ENCODE data around the gene IPCEF1. TPM values are rescaled to one million over a fixed set of nuclear protein-coding genes. Genes with fewer than 3 reads are reported as not detected.

The IPCEF1 gene
- total and polyA plus RNA-seq, 3 donors from 2014 or later: 3.6 to 4.8 (median 4.2) TPM

- WGBS, 2 donors: 74 to 90% methylated on average over 3 of the region's 3 CpGs
- Histone ChIP-seq H3K9me3 (no peaks in the 10 kb centered on the region), H3K27ac (no peak overlapping the region), H3K36me3 (ENCODE audit: low read depth, missing control alignments) (no peaks in the 10 kb centered on the region), H3K27me3 (no peaks in the 10 kb centered on the region), H3K4me3 (no peak overlapping the region), H3K4me1 (no peaks in the 10 kb centered on the region)
- TF ChIP-seq CTCF (IDR thresholded peaks at IDR 0.05) (no peak), POLR2A (IDR thresholded peaks at IDR 0.05) (no peak)
- intact Hi-C loops (cut with DNase I; ENCODE audit: low total_unique reads): no loop called here
- DNase-seq: no peak
Observed at GRCh38 chr6:154113392-154113791, 243.2 kb downstream of the IPCEF1 start.

GRCh38 chr6:154112181-154112809 is 244.3 kb downstream of the IPCEF1 start:
- H3K4me3 ChIP-seq: no peak overlapping the region
- H3K9me3 ChIP-seq: no peaks in the 10 kb centered on the region
- WGBS, 2 donors: 81 to 100% methylated on average over 2 of the region's 2 CpGs
- DNase-seq: no peak
- TF ChIP-seq POLR2A (IDR thresholded peaks at IDR 0.05): no peak
- TF ChIP-seq CTCF (IDR thresholded peaks at IDR 0.05): no peak
- intact Hi-C loops (cut with DNase I; ENCODE audit: low total_unique reads): no loop called here
- no peaks in the 10 kb centered on the region for H3K27me3 ChIP-seq
- no peaks in the 10 kb centered on the region for H3K4me1 ChIP-seq
- H3K27ac ChIP-seq: no peak overlapping the region
- no peaks in the 10 kb centered on the region for H3K36me3 ChIP-seq (ENCODE audit: low read depth, missing control alignments)

- Histone ChIP-seq H3K36me3 (ENCODE audit: low read depth, missing control alignments) (no peaks in the 10 kb centered on the region), H3K4me3 (no peak overlapping the region), H3K27ac (no peak overlapping the region), H3K27me3 (no peaks in the 10 kb centered on the region), H3K9me3 (no peaks in the 10 kb centered on the region), H3K4me1 (no peaks in the 10 kb centered on the region)
- DNase-seq: no peak
- TF ChIP-seq CTCF (IDR thresholded peaks at IDR 0.05): no peak
- no peak for TF ChIP-seq POLR2A (IDR thresholded peaks at IDR 0.05)
- intact Hi-C loops (cut with DNase I; ENCODE audit: low total_unique reads): no loop called here
- 86 to 89% methylated on average over 1 of the region's 1 CpG for WGBS, 2 donors
Observed at GRCh38 chr6:154111025-154111424, 245.6 kb downstream of the IPCEF1 start.

GRCh38 chr6:154106251-154106650 is 250.4 kb downstream of the IPCEF1 start:
- Histone ChIP-seq H3K27me3 (no peaks in the 10 kb centered on the region), H3K4me1 (no peaks in the 10 kb centered on the region), H3K27ac (no peak overlapping the region), H3K36me3 (ENCODE audit: low read depth, missing control alignments) (no peaks in the 10 kb centered on the region), H3K4me3 (no peak overlapping the region), H3K9me3 (no peaks in the 10 kb centered on the region)
- intact Hi-C loops (cut with DNase I; ENCODE audit: low total_unique reads): no loop called here
- WGBS, 2 donors: 79 to 96% methylated on average over 2 of the region's 2 CpGs
- no peak for DNase-seq
- TF ChIP-seq POLR2A (IDR thresholded peaks at IDR 0.05) (no peak), CTCF (IDR thresholded peaks at IDR 0.05) (no peak)

Other genes with a start within 250 kb of the IPCEF1 start
- 10 to 100 TPM; 26.0 to 28.7 TPM for gene CNKSR3, start 153.9 kb upstream of the IPCEF1 start, total RNA-seq
- 26.0 TPM for gene CNKSR3, start 153.9 kb upstream of the IPCEF1 start, polyA plus RNA-seq (ENCODE audit: insufficient read depth, low read depth, low replicate concordance)

Data from testis (tissue), 3 donors.